AG20443 (cell line): ENCODE measurements around the gene ADD3.

Source experiments
- DNase-seq: peaks from one replicate; pipeline ENCODE4 v3.0.0; 2012; ENCODE audit warnings: low spot score, mixed read lengths

ADD3 gene, protein sequence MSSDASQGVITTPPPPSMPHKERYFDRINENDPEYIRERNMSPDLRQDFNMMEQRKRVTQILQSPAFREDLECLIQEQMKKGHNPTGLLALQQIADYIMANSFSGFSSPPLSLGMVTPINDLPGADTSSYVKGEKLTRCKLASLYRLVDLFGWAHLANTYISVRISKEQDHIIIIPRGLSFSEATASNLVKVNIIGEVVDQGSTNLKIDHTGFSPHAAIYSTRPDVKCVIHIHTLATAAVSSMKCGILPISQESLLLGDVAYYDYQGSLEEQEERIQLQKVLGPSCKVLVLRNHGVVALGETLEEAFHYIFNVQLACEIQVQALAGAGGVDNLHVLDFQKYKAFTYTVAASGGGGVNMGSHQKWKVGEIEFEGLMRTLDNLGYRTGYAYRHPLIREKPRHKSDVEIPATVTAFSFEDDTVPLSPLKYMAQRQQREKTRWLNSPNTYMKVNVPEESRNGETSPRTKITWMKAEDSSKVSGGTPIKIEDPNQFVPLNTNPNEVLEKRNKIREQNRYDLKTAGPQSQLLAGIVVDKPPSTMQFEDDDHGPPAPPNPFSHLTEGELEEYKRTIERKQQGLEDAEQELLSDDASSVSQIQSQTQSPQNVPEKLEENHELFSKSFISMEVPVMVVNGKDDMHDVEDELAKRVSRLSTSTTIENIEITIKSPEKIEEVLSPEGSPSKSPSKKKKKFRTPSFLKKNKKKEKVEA

DNA sequence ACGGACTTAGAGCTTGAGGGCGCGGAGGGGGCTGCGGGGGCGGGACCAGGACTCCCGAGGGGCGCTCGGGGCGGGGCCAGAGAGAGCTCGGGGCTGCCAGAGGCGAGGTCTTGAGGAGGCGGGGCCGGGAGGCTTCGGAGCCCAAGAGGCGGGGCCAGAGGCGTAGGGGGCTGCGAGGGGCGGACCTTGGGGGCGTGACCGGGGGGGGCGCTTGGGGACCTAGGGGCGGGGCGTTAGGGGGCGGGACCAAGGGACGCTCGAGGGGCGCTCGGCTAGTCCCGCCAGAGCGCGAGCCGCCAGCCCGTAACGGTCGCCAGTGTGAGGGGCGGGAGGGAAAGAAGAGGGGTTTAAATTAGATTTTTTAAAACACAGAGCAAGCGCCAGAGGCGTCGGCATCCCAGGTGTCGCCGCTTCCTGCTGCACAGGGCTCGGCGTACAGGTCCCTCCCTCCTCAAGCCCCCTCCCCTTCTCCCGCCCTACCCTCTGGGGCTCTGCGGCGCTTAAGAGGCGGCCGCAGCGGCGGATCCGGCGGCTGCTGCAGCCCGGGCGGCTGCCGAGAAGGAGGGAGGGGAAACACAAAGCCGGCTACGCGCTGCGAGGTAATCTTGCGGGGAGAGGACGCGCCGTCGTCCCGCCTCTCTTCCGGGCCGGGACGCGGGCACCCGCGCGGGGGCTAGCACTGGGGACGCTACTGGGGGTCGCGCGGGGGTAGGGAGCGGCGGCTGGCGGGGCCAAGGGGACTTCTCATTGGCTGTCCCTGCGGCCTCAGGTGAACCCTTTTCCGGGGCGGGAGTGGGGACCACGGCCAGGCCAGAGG is at the start of gene ADD3:
ADD3 (plus strand) TSS at position 284 of the 817 bp plus-strand sequence. CDS start 92,670 bp downstream, outside the sequence.
- DNase-seq = peak; percentile 98

DNA sequence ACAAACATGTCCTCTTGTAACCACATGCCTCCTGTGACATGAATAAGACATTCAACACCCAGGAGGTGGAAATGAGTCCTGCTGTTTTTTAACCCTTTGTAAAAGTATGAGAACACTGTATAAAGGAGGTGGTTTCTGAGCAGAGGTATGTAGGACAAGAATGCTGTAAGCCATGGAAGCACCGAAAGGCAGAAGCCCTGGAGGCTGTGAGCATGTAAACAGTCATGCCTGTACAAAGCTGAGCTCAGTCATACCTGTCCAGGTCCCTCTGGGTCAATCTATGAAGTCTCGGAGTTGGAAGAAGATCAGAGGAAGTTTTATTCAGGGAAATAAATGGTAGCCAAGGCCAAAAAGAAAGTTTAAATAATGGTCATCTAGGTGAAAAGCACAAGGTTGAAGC is 49.7 kb upstream of the ADD3 start:
- no peak for DNase-seq

DNA sequence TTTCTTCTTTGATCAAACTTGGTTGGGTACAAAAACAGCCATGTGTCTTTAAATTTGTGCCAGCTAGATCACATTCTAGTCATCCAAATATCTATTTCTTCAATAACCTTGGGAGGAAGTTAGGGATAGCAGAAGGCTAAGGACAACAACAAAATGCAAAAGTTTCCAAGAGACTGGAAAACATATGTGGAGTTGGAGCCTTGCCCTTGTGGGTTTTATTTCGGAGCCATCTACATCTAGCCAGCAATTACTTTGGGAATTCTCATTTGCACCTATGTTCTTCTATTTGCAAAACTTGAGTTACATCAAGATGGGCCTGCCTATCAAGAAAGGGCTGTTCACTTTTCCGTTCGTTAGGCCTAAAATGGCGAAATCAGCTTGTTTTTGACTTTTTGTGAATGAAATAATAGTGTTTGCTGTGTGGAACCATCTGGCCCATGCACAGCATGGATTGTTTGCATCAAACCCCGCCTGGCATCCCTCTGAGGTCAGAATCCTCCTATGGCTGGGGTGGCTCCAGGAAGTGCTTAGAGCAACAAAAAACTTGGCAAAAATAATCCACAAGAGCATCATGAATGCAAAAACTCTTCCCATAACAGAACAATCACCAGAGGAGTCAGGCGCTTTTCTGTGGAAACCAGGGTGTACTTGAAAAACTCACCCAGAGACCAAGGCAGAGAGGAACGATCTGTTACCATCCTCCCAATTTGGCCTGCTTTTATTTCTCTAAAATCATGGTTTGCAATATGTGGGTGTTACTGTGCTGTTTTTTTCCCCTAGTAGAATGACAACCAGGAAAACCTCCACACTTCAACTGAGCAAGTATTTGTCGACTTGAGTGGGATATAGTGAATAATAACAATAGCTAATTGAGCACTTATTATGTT is 48.3 kb upstream of the ADD3 start:
- DNase-seq = no peak

DNA sequence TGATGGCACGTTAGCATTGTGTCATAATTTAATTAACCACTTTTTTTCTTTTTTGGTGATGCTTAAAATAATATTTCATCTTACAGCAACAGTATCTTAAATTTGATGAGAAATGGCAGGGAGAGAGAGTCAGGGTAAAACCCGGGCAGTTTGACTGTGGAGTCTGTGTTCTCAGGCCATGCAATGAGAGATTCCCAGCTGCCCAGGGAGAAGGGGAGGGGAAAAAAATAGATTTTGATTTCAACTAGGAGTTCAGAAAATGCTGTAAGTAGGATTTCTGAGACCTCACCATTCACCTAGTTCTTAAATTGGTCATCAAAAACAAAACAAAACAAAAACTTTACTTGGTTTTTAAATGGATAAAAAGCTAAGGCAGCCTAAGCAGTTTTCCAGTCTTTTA is 47.1 kb upstream of the ADD3 start:
- DNase-seq = no peak

DNA sequence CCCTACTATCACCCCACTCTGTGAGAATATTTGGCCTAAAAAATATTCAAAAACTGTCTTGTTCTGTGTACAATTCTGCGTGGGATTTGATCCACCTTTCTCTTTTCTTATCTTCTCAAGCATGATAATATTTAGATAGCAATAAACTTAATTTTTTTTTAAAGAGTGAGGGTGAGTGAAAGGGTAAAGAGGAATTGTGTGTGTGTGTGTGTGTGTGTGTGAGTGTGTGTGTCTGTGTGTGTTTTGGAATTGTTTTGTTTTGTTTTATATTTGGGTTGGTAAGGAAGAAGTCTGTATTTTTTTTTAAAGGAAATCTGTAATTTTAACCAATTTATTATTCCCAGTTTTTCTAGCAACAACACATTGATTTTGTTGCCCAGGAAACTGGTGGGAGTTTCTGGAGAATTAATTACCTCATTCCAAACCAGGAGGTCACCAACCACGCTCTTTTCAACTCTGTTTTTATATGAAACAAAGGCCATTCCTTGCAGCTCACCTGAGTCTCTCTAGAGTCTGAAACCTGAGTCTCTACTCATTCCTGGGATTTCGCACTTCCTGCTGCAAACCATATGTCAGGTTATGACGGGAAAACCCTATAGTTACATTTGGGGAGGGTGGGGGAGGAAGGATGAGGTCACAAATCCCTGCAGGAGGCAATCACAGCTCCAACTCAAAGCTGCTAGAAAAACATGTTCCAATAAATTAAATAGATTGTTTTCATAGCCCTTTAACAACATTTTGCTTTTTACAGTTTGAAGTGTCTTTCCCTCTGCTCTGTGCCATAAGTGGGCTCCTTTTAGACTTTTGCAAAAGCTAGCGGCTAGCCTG is 46.4 kb upstream of the ADD3 start:
- no peak for DNase-seq

DNA sequence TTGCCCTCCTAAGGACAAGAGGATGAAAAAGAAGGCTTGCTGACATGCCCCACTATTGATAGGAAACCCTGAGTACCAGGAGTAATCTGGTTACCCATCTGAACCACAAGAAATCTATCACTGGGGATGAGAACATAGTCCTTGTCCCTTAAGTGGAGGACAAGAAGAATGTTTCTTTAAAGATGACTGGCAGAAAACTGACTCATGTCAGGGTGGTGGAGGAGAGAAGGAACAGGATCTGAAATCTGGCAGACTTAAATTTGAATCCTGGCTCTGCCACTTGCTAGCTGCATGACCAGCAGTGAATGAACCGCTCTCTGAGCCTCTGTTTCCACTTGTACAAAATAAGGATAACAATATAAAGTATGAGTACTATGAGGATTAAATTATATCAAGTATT is 45.5 kb upstream of the ADD3 start:
- no peak for DNase-seq

DNA sequence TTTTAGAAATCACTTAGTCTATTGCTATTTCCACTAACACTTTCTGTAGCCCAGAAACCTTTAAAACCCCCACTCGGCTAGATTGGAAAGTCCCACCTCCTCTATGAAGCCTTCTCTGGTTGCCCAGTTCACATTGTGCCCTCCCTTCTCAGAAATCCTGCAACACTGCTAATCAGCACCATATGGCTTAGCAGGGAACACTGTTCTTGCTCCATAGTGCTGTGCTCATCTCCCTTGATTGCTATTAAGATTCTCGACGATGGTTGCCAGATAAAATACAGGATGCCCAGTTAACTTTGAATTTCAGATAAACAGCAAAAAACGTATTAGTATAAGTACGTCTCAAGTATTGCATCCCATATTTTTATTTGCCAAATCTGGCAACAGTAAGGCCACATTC is 44.3 kb upstream of the ADD3 start:
- peak; percentile 74 for DNase-seq

DNA sequence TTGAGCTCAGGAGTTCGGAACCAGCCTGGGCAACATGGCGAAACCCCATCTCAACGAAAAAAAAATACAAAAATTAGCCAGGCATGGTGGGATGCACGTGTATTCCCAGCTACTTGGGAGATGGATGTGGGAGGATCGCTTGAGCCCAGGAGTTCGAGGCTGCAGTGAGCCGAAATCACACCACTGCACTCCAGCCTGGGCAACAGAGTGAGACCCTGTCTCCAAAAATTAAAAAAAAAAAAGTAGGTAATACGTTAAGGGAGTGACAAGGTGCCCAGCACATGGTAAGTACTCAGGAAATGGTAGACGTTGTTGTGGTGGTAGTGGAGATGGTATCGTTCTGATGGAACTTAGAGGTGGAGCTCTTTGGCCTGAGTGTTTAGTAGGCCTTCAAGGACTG is 43.5 kb upstream of the ADD3 start:
- DNase-seq = no peak

DNA sequence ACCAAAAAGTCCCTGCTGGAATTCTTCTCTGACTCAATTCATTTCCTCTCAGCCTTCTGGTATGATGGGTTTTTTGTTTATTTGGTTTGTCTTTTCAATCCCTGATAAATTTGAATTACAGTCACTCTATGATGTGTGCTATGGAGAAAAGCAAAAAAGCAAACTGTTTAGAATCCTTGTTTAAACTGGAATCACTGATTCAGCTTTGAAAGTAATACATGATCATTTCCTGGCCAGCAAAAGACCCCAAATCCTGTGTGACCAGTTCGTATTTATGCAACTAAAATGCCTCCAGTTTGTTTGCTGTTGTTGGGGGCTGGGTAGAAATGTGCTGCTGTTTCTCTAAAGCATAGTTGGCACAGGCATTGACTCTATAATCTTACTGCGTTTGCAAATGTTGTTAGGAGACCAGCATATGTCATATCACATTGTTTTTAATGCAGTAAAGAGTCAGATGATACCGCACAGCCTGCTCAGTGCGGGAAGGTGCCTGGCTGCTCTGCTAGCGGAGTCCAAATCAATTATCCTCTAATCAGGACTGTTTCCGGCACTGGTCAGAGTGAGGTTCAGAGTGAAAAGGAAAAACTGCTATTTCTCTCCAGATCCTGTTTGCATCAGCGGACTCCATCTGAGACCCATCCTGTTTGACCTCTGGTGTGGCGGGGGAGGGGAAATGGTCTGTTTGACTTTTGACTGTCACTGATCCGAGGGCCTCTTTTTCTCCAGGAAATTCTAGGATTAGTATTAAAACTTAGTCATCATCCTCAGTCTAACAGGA is 40.6 kb upstream of the ADD3 start:
- DNase-seq = peak; percentile 32

DNA sequence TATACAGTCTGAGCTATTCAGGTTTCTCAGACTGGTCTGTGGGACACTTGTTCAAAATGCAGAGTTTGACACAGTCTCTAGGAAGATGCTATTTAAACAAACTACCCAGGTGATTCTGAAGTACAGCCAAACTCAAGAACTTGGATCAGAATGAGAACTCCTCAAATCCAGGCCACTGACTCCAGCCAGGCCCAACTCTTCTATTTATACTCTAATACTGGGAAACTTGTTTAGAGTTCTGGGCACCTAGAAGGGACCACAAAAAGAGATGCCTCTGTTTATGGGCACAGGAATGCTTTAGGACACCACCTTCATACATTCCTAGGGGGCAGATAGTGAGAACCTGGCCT is 40.1 kb upstream of the ADD3 start:
- no peak for DNase-seq

DNA sequence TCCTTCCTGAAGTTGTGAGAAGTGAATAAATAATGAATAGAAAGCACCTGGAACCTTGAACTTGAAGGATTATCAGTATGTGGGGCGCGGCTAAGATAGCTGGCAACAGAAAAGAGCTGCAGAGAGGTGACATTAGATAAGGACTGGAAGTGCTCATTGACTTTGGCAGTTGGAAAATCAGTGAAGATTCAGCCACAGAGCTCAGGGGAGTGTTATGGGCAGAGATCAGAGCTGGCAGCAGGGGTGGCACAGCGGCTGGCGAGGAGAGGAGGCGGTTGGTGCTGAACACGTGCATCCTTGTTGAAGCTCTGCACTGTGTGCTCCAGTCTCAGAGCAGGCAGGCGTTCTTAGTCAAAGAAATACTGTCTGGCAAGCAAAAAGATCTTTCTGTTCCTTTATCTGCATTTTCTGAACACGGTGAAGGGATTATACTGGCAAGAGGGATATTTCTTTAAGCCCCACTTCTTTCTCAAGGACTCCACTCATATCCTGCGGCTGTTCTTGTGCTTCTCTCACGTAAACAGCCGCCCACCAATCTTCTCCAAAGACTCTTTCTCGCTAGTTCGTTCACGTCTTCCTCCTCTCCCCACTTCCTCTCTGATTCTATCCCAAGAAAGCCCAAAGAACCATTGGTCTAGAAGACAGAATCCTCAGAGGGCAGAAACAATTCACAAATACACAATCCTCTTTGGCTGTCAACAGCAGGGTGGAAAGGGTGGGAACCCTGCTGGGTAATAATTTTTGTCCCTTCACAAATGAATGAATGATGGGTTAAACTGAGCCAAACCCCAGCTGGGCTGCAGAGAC is 38.6 kb upstream of the ADD3 start:
- no peak for DNase-seq

DNA sequence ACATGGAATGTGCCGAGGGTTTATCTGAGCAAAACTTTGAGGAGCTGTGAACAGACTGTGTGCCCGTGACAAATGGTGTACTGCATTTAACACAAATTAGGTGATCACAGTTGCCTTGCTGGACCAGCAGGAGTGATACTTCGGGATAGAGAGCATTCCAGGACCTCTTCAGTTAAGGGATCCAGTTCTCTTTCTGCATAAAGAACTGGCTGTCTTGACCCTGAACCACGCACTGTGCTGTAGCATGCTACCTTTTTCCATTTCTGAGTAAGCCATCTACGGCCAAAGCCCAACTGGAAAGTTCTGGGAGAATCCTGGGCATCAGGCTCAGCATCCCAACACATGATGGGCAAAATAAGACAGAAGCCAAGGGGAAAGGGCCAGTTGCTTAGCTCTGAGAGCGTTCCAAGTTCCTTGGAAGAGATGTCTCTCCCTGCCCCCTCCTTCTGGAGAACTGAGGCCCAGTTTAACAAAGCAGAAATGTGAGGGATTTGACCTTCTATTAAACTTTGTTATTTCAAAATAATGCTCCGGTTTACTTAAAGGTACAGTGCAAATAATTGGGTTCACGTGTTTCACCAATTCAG is 37.9 kb upstream of the ADD3 start:
- DNase-seq = no peak

DNA sequence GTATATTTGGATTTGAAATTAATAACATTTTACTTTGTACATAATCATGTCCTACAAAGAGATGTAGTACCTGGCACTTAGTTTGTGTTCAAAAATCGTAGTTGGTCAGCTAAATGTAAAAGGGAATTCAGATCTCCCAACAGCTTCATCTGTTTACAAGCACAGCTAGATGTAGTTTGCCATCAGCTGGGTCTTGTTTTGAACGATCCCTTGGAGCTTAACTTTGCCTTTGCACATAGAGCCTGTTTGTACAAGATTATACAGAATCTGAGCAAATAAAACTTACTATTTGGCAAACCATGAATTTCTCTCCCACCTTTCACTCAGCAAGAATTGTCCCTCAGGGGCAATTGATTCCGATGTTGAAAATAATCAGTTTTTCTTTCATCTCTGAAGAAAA is 36.1 kb upstream of the ADD3 start:
- DNase-seq = no peak

DNA sequence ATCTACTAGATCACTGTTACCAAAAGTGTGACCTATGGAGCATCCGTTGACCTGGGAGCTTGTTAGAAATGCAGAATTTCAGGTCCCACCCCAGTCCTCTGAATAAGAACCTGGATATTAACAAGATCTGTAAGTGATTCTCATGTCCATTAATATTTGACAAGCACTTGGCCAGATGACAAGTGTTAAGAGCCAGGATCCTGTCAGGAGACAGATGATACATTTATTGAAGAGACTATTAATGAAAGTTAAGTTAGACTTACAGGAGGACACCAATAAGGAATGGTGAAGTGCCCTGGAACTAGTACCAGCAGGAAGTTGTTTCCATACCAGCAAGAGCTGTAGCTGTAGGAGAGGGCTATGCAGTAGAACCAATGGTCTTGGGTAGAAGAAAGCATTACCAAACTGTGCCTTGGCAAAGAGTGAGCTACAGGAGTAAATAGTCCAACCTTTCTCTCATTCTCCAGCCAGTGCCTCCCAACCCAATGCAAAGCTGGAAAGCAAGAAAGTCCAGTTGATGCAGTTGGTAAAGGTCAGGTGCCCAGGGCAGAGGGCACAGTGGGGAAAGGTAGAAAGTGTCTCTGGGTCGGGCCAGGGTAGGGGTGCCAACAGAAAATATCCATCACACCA is 35.3 kb upstream of the ADD3 start:
- DNase-seq = no peak

DNA sequence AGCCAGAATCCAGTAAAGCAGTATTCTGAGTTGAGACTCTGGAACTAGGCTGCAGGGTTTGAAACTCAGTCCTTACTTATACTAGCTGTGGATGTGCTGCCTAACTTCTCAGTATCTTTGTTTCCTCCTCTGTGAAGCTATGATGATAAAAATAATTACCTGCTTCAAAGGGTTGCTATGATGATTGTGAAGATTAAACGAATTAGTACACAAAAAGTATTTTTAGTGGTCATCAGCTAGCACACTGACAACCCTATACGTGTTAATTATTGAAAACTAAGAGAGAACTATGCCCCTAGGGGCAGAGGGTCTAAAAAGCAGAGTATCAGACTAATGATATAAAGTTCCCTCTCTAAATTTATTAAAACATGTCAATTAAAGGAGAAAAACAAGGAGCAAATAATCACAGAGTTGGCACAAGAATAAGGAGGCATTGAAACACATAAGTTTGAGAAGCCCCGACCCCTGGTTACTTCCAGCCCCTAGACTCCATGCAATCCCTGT is 34.4 kb upstream of the ADD3 start:
- no peak for DNase-seq

DNA sequence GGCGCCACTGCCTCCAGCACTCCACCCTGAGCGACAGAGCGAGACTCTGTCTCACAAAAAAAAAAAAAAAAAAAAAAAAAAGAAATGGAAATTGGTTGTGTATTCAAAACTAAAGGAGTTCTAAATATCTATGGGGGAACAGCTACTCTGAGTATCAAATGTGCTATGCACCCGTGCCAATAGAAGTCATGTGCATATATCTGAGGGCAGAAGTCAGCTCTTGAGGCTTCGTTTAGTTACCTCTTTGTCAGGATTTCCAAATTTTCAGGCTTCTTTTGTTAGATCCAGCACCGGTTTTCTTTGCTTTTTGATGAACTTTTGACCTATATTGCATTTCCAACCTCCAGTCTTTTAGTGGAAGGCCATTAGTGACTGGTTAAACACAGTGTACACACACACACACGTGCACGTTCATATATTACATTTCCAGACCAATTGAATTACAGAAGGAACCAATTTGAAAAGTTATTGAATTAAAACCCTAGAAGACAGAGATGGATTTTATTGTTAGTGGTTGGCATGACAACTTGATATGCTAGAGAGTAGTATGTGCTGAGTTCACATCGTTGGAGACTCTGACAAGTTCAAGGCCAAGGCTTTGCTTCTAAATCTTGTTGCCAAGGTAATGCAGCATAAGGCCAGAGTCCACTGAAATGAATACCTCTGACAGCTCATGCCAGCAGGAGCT is 33.1 kb upstream of the ADD3 start:
- DNase-seq = no peak
